Thyroid gland (tissue), 4 donors: Measurements from ENCODE around the gene ADAMTS7.
A peak's percentile ranks its signal among the peaks of the same experiment; 100 is the strongest.

ENCODE experiments used
- POLR2A ChIP-seq, 2 donors: fragments of 450-650 bp; IDR thresholded peaks; one replicate each; pipeline ENCODE4 v1.6.1; 2017; ENCODE audit warnings: antibody characterized with exemption in 2 of 2, mild to moderate bottlenecking in 2 of 2, moderate library complexity in 1 of 2
- TF ChIP-seq, protein P1 (sequence below), 6 experiments: fragments of 200-600 bp in 3 of 6; fragments of 450-650 bp in 3 of 6; sonication (generic) in 3 of 6; IDR thresholded peaks; one replicate each; pipeline ENCODE4 v1.5.1; 2016 to 2019; ENCODE audit warnings: antibody characterized with exemption in 6 of 6, mild to moderate bottlenecking in 2 of 6, inconsistent platforms in 1 of 6, moderate library complexity in 1 of 6

DNA sequence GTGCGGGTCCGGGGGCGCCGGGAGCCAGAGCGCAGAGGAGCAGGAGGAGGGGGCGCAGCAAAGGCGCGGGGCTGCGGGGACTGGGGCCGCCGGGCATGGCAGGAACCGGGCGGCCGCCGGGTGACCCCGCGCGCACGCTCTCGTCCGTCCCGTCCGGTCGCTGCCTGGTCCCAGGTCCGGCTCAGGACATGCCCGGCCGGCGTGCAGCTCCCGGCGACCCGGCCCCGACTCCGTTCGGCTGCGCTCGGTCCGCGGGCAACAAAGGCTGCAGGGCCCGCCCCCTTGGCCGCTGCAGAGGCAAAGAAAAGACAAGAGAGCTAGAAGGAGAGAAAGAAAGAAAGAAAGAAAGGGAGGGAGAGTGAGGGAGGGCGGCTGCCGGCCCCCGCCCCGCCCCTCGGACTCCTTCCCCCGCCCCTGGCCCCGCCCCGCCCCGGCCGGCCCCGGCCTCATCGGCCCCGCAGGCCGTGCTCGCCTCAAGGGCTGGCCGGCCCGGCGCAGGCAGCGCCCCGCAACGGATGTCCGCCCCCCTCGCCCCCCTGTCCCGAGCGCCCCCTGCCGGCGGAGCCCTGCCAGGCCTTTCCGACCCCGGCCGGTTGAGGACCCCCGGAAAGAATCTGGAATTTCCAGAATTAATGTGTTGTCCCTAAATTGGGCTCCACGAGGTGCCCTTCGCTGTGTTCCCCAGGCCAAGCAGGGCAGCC, at the start of gene ADAMTS7:
- TF ChIP-seq, protein P1, sequence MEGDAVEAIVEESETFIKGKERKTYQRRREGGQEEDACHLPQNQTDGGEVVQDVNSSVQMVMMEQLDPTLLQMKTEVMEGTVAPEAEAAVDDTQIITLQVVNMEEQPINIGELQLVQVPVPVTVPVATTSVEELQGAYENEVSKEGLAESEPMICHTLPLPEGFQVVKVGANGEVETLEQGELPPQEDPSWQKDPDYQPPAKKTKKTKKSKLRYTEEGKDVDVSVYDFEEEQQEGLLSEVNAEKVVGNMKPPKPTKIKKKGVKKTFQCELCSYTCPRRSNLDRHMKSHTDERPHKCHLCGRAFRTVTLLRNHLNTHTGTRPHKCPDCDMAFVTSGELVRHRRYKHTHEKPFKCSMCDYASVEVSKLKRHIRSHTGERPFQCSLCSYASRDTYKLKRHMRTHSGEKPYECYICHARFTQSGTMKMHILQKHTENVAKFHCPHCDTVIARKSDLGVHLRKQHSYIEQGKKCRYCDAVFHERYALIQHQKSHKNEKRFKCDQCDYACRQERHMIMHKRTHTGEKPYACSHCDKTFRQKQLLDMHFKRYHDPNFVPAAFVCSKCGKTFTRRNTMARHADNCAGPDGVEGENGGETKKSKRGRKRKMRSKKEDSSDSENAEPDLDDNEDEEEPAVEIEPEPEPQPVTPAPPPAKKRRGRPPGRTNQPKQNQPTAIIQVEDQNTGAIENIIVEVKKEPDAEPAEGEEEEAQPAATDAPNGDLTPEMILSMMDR (IDR thresholded peaks at IDR 0.05) = peak in 4 of 6 experiments; percentile 11 to 62 (median 33)
- TF ChIP-seq POLR2A (IDR thresholded peaks at IDR 0.05) = no peak
